Memory B cell (primary cell): ENCODE measurements around the gene SHKBP1.
"Not testable (repeated sequence)": the region's sequence is repeated elsewhere in the genome, so short reads cannot be mapped to it uniquely, and the experiment has no call there.

Experiments
- ATAC-seq: fragments of 150-1000 bp; cut with Tn5 transposase; 2 replicates; pipeline ENCODE4 v1.10.0; 2021; ENCODE audit warnings: low read depth, mild to moderate bottlenecking, moderate library complexity
- DNase-seq, 2 donors: peaks; one replicate each; pipeline ENCODE4 v3.0.0; 2022; ENCODE audit warnings: low spot score in 2 of 2
- H3K27ac Mint-ChIP-seq: one replicate; pipeline ENCODE4 v1.8.0; 2022; ENCODE audit warnings: mild to moderate bottlenecking, moderate library complexity, mixed read lengths
- H3K27me3 Mint-ChIP-seq: one replicate; pipeline ENCODE4 v1.8.0; 2022; ENCODE audit warnings: mixed read lengths
- H3K36me3 Mint-ChIP-seq: one replicate; pipeline ENCODE4 v1.8.0; 2022; ENCODE audit warnings: mild to moderate bottlenecking, mixed read lengths
- H3K4me1 Mint-ChIP-seq: one replicate; pipeline ENCODE4 v1.8.0; 2022; ENCODE audit warnings: mixed read lengths
- H3K4me3 Mint-ChIP-seq: one replicate; pipeline ENCODE4 v1.8.0; 2022; ENCODE audit warnings: mild to moderate bottlenecking, moderate library complexity, mixed read lengths
- H3K9me3 Mint-ChIP-seq: one replicate; pipeline ENCODE4 v1.8.0; 2022; ENCODE audit warnings: mixed read lengths

Gene SHKBP1

GRCh38 chr19:40547190-40547589, 29.5 kb upstream of the SHKBP1 start:
- not testable (repeated sequence) for H3K4me3 Mint-ChIP-seq, ATAC-seq, H3K36me3 Mint-ChIP-seq, H3K27ac Mint-ChIP-seq, DNase-seq, H3K9me3 Mint-ChIP-seq, H3K4me1 Mint-ChIP-seq
- peaks cover 25% of the 10 kb centered on the region for H3K27me3 Mint-ChIP-seq

- Mint-ChIP-seq H3K27me3 (peaks cover 26% of the 10 kb centered on the region), H3K4me1 (peaks cover 9% of the 10 kb centered on the region), H3K4me3 (no peak overlapping the region), H3K27ac (no peak overlapping the region), H3K9me3 (no peaks in the 10 kb centered on the region), H3K36me3 (no peaks in the 10 kb centered on the region)
- no peak for ATAC-seq
- DNase-seq, result no peak
Observed at GRCh38 chr19:40547836-40548235, 28.8 kb upstream of the SHKBP1 start.

- Mint-ChIP-seq H3K36me3 (no peaks in the 10 kb centered on the region), H3K27ac (no peak overlapping the region), H3K27me3 (peaks cover 35% of the 10 kb centered on the region), H3K4me3 (no peak overlapping the region), H3K9me3 (no peaks in the 10 kb centered on the region), H3K4me1 (peaks cover 12% of the 10 kb centered on the region)
- DNase-seq, result peak; percentile 50 to 55
- peak; percentile 83 for ATAC-seq
Observed at GRCh38 chr19:40549007-40549708, 27.5 kb upstream of the SHKBP1 start.

- no peak overlapping the region for H3K4me3 Mint-ChIP-seq
- no peak for ATAC-seq
- DNase-seq, result no peak
- no peaks in the 10 kb centered on the region for H3K9me3 Mint-ChIP-seq
- peaks cover 12% of the 10 kb centered on the region for H3K4me1 Mint-ChIP-seq
- H3K27ac Mint-ChIP-seq, result no peak overlapping the region
- H3K27me3 Mint-ChIP-seq, result peaks cover 45% of the 10 kb centered on the region
- H3K36me3 Mint-ChIP-seq, result no peaks in the 10 kb centered on the region
Observed at GRCh38 chr19:40550951-40551350, 25.7 kb upstream of the SHKBP1 start.

- Mint-ChIP-seq H3K9me3 (no peaks in the 10 kb centered on the region), H3K4me1 (peaks cover 12% of the 10 kb centered on the region), H3K27ac (no peak overlapping the region), H3K36me3 (no peaks in the 10 kb centered on the region), H3K27me3 (peaks cover 47% of the 10 kb centered on the region), H3K4me3 (no peak overlapping the region)
- no peak for DNase-seq
- no peak for ATAC-seq
Observed at GRCh38 chr19:40552848-40553247, 23.8 kb upstream of the SHKBP1 start.

- ATAC-seq (no peak), DNase-seq (no peak)
- Mint-ChIP-seq H3K9me3 (no peaks in the 10 kb centered on the region), H3K4me1 (peaks cover 7% of the 10 kb centered on the region), H3K27me3 (peaks cover 45% of the 10 kb centered on the region), H3K4me3 (no peak overlapping the region), H3K36me3 (no peaks in the 10 kb centered on the region), H3K27ac (no peak overlapping the region)
Observed at GRCh38 chr19:40553885-40554857, 22.5 kb upstream of the SHKBP1 start.

- Mint-ChIP-seq H3K4me1 (peaks cover 2% of the 10 kb centered on the region), H3K4me3 (no peak overlapping the region), H3K27me3 (peaks cover 45% of the 10 kb centered on the region), H3K27ac (no peak overlapping the region), H3K9me3 (no peaks in the 10 kb centered on the region), H3K36me3 (no peaks in the 10 kb centered on the region)
- no peak for DNase-seq
- no peak for ATAC-seq
Observed at GRCh38 chr19:40555978-40556689, 20.5 kb upstream of the SHKBP1 start.

- Mint-ChIP-seq H3K4me3 (no peak overlapping the region), H3K27ac (no peak overlapping the region), H3K36me3 (peaks cover 2% of the 10 kb centered on the region), H3K4me1 (peaks cover 6% of the 10 kb centered on the region), H3K9me3 (no peaks in the 10 kb centered on the region), H3K27me3 (peaks cover 43% of the 10 kb centered on the region)
- no peak for DNase-seq
- ATAC-seq, result no peak
Observed at GRCh38 chr19:40556953-40557530, 19.6 kb upstream of the SHKBP1 start.

GRCh38 chr19:40559394-40559793, 17.3 kb upstream of the SHKBP1 start:
- DNase-seq (no peak), ATAC-seq (no peak)
- Mint-ChIP-seq H3K36me3 (peaks cover 2% of the 10 kb centered on the region), H3K27ac (no peak overlapping the region), H3K9me3 (no peaks in the 10 kb centered on the region), H3K4me3 (no peak overlapping the region), H3K27me3 (peaks cover 33% of the 10 kb centered on the region), H3K4me1 (peaks cover 4% of the 10 kb centered on the region)

GRCh38 chr19:40560092-40560507, 16.6 kb upstream of the SHKBP1 start:
- H3K4me1 Mint-ChIP-seq, result peaks cover 4% of the 10 kb centered on the region
- H3K36me3 Mint-ChIP-seq, result peaks cover 2% of the 10 kb centered on the region
- peaks cover 28% of the 10 kb centered on the region for H3K27me3 Mint-ChIP-seq
- DNase-seq, result no peak
- H3K27ac Mint-ChIP-seq, result no peak overlapping the region
- no peaks in the 10 kb centered on the region for H3K9me3 Mint-ChIP-seq
- no peak for ATAC-seq
- H3K4me3 Mint-ChIP-seq, result no peak overlapping the region

GRCh38 chr19:40561947-40562346, 14.7 kb upstream of the SHKBP1 start:
- Mint-ChIP-seq H3K9me3 (no peaks in the 10 kb centered on the region), H3K27me3 (peaks cover 30% of the 10 kb centered on the region), H3K4me3 (no peak overlapping the region), H3K36me3 (peaks cover 2% of the 10 kb centered on the region), H3K4me1 (peaks cover 4% of the 10 kb centered on the region), H3K27ac (no peak overlapping the region)
- DNase-seq (no peak), ATAC-seq (peak; percentile 46)

GRCh38 chr19:40564535-40564934, 12.1 kb upstream of the SHKBP1 start:
- ATAC-seq, H3K9me3 Mint-ChIP-seq, H3K4me1 Mint-ChIP-seq, H3K4me3 Mint-ChIP-seq, H3K36me3 Mint-ChIP-seq, DNase-seq, H3K27ac Mint-ChIP-seq: not testable (repeated sequence)
- peaks cover 22% of the 10 kb centered on the region for H3K27me3 Mint-ChIP-seq

- Mint-ChIP-seq H3K4me1 (peaks cover 8% of the 10 kb centered on the region), H3K4me3 (no peak overlapping the region), H3K27me3 (peaks cover 19% of the 10 kb centered on the region), H3K9me3 (no peaks in the 10 kb centered on the region), H3K36me3 (peaks cover 2% of the 10 kb centered on the region), H3K27ac (no peak overlapping the region)
- ATAC-seq, result no peak
- no peak for DNase-seq
Observed at GRCh38 chr19:40565355-40565754, 11.3 kb upstream of the SHKBP1 start.
